ENCODE measurements around the gene TBX21. TPM values are rescaled to one million over a fixed set of nuclear protein-coding genes. Genes with fewer than 3 reads are reported as not detected.
A peak's percentile ranks its signal among the peaks of the same experiment; 100 is the strongest.
"Not testable (repeated sequence)": the region's sequence is repeated elsewhere in the genome, so short reads cannot be mapped to it uniquely, and the experiment has no call there.

TBX21 gene
- total RNA-seq, 2 donors from 2014 or later = 0.34 to 0.56 TPM

DNA sequence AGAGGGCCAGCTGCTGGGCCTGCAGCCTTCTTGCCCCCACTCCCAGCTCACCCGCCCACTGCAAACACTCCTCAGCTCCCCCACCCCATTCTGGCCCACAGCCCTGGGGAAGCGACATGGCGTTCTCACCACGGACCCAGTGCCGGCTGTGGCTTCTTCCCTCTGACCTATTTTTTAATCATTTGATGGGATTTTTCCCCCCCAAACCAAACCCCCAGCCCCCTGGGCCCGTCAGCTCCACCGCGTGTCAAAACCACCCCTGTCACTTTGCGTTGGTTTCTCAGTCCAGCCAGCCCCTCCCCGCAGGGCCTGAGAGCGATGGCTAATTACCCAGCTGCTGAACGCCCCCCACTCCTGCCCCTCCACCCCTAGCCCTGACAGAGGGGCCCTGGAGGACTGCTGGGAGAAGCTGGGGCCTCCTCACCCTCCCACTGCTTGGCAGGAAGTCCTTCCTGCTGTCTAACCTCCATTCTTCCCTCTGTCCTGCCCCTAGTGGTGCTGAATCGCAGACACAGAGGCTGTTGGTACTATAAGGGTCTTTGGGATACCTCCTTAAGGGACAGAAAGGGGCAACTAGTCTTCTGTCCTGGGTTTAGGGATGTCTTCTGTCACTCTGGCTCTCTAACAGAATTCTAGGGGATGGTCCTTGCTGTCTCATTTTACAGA, 7.5 kb upstream of the TBX21 start:
- DNase-seq (no peak), ATAC-seq (no peak)
- intact Hi-C loops (cut with DNase I, micrococcal nuclease) = no loop called here

DNA sequence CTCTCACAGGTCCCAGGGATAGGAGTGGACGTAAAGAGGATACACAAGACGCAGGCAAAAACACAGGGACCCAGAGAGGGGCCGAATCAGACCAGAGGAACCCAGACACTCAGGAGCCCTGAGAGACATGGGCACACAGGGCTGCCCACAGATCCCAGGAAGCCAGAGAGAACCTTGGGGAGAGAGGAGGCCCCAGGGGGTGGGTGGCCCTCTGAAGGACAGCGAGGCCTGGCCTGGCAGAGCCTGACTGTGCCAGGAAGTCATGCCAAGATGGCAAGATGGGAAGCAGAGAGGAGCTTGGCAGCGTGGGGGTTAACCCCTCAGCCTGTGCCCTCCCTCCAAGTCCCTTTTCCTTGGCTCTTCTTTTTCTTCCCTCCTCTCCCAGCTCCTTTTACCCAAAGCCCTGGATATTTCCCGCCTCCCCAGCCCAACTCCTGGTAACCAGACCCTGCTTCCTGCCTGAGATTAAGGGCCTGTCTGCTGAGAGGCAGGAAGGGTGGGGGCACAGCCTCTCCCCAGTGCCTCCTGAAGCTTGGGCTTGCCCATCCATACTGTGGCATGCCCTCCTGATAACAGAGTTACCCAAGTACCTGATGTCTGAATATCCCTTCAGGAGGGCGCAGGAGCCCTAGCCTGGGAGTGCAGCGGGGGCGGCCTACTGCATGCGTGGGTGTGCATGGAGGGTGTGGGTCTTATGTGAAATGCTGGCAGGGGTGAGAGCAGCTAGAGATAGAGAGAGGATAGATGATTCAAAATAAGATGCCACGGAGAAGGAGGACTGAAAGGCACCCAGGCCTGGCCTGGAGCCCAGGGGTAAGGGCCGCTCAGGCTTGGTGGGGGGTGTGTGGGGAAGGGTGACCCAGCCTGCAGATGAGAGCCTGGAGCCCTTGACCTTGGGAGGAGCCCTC, 6.0 kb upstream of the TBX21 start:
- ATAC-seq (no peak), DNase-seq (no peak)
- intact Hi-C loops (cut with DNase I, micrococcal nuclease) = no loop called here

DNA sequence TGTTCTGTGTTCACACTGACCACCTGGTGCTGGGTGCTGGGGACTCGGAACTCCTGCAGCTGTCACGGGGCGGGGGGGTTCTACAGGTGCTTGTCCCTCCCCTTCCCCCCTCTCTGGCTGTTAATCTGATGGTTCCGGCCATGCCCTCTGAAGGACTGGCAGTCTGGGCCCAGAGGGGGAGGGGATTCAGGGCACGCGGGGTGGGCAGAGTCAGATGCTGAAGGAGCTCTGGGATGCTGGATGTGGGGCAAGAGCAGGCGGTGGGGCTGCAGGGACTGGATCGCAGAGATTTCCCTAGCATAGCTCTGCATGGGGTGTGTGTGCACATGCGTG, 5.4 kb upstream of the TBX21 start:
- DNase-seq (no peak), ATAC-seq (no peak)
- intact Hi-C loops (cut with DNase I, micrococcal nuclease) = no loop called here

DNA sequence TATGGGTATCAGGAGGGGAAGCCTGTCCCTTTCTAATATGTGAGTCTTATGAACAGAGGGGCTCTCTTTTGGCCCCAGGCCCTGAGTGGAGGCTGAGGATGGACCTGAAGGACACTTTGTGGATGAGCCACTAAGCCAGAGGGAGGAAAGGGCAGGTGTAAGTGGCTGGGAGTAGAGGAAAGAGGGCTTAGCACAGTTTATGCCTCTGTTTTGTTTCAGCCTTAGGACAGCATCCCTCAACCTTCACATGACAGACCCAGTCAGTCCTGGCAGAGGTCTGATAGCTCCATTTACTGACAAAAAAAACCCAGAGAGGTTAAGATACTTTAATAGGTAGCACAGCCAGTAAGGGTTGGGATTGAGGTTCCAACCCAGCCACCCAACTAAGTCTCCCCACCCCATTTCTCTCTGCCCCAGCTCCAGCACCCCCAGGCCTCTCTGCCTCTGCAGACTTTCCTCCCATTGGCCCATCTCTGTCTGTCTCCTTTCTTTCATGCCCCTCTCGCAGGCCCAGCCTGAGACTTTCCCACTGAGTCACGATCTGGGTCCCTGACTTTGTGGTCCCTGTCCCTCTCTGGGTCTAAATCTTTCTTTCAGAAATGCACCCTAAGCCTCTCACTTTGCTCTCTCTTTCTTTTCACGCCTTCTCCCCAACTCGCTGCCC, 4.7 kb upstream of the TBX21 start:
- DNase-seq (no peak), ATAC-seq (no peak)
- intact Hi-C loops (cut with DNase I, micrococcal nuclease) = no loop called here

DNA sequence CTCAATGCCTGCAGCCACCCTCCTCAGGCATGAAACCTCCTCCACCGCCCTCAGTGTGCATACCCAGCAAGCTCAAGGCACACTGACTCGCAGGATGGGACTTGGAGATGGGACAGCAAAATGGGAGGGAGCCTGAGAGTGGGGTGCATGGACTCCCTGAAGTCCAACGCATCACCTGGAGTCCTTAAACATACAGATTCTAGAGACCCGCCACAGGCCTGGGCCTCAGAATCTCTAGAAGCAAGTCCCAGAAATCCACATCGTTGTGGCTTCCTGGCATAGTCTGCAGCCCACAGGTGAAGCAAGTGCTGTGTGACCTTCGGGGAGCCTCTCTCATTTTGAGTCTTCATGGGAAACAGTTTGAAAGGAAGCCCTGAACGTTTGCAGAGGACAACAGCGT, 3.6 kb upstream of the TBX21 start:
- DNase-seq (no peak), ATAC-seq (no peak)
- intact Hi-C loops (cut with DNase I, micrococcal nuclease) = no loop called here

DNA sequence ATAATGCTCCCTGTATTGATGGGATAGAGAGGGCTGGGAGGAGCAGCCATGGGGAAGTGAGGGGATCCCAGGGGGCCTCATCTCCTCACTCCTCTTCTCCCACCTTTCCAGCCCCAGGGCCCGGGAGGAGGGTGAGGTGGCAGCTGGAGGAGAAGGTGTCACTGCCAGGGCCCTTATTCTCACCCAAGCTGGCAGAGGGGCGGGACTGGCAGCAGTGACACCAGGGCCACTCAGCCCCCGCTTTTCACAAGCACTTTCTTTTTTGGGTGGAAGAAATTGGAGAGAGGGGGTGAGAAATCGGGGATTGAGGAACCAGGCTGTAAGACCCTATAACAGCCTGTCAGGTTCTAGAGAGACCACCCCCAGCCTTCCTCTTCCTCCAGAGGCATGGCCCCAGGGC, 2.4 kb upstream of the TBX21 start:
- intact Hi-C loops (cut with DNase I, micrococcal nuclease) = no loop called here
- DNase-seq = no peak
- no peak for ATAC-seq

DNA sequence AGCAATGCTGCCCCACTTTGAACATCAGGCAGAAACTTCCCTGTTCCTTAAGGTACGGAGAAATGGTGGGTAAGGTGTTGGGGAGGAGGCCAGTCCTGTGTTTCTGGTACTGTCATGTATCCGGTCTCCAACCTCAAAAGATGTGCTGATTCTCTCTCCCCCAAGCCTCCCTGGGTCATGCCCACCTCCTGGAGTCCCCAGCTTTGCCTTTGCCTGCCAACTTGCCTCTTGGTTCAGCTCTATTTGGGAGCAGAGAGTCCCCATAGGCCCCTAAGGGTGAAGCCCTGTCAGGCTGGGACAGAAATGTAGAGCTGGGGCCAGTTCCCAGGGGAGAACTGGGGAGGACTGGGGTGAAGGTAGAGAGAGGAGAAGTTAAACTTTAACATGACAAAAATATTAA, 1.6 kb upstream of the TBX21 start:
- intact Hi-C loops (cut with DNase I, micrococcal nuclease) = no loop called here
- ATAC-seq = no peak
- DNase-seq = no peak

DNA sequence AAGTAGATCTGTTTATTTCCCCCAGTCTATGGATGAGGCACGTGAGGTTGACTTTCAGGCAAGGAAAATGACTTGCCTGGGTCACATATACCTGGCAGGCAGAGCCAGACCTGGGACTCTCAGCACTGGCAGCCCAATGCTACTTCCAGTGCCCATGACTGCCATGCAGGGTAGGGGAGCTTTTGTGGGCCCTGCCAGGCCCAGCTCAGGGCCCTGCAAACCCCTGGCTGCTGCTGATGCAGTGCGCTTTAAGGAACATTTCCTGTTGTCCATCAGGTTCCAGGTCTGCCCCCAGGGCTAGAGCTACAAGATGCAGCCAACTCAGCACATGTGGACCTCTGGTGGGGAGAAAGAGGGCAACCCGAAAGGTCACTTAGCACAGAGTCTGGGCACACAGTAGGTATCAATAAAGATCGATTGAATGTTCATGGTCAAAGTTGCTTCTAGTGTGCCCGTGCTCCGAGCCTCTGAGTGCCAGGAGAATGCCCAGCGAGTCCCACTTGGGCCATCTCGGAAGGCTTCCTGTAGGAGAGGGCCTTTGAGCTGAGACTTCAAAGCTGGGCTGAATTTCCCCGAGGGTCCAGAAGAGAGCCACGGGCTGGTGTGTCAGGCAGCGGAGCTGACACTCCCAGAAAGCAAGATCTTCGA, 513 bp upstream of the TBX21 start:
- DNase-seq (no peak), ATAC-seq (no peak)
- intact Hi-C loops (cut with DNase I, micrococcal nuclease) = no loop called here

DNA sequence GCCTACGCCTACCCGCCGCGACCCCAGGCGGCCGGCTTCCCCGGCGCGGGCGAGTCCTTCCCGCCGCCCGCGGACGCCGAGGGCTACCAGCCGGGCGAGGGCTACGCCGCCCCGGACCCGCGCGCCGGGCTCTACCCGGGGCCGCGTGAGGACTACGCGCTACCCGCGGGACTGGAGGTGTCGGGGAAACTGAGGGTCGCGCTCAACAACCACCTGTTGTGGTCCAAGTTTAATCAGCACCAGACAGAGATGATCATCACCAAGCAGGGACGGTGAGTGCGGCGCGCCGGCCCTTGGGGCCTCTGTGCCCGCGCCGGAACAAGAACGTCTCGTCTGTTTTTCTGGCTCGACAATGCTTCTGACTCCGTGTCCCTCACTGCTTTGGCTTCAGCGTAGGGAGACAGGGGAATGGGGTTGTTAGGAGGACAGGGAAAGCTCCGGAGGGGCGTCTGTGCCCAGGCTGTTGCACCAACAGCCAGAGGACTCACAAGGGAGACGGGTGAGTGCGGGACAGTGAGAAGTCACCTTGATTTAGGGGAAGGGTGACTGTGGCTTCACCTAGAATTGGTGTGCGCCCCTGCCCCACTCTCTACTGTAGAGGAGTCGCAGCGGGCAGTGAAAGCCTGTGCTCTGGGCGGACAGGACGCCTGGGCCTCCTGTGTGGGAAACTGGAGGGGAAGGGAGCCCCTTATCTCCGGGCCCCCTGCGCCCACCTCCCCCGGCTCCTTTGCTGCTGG, 806 bp downstream of the TBX21 start:
- intact Hi-C loops (cut with DNase I, micrococcal nuclease) = no loop called here
- ATAC-seq (peak; percentile 26), DNase-seq (no peak)

DNA sequence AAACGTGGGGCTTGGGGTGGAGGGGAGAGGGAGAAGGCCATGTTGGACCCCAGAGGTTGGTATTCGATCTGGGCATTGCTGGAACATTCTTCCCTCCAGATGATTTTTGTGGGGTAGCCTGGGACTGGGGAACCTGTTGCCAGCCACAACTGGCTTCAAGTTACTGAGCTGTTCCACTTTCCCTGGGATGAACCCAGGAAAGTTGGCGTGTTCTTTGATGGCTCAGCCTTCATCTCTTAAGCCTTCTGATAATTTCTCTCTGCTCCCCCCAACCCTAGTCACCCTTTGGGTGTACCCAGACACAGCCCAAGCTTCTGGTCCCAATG, 2.1 kb downstream of the TBX21 start:
- intact Hi-C loops (cut with DNase I, micrococcal nuclease) = no loop called here

DNA sequence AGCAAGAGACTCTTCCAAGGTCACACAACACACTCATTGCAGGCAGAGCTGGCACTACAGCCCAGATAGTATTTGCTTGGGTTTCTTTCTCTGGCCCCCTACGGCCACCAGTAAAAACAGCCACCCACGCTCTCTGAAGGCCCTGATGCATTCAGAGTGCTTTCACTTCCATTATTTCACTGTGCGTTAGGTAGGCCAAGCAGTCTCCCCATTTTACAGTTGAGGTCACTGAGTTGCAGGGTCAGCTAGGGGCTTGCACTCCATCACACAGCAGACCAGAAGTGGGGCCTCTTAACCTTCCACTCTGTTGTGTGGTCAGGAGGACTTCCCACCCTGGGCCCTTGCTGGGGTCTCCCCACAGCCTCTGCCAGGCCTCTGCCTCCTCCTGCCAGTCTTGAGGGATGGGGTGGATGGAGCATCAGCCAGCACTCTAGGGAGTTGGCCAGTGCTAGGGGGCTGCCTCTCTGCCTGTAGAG, 2.5 kb downstream of the TBX21 start:
- intact Hi-C loops (cut with DNase I, micrococcal nuclease) = no loop called here
- DNase-seq (no peak), ATAC-seq (no peak)

More for the DNA sequence above, 2.1 kb downstream of the TBX21 start:
- ATAC-seq (no peak), DNase-seq (no peak)

DNA sequence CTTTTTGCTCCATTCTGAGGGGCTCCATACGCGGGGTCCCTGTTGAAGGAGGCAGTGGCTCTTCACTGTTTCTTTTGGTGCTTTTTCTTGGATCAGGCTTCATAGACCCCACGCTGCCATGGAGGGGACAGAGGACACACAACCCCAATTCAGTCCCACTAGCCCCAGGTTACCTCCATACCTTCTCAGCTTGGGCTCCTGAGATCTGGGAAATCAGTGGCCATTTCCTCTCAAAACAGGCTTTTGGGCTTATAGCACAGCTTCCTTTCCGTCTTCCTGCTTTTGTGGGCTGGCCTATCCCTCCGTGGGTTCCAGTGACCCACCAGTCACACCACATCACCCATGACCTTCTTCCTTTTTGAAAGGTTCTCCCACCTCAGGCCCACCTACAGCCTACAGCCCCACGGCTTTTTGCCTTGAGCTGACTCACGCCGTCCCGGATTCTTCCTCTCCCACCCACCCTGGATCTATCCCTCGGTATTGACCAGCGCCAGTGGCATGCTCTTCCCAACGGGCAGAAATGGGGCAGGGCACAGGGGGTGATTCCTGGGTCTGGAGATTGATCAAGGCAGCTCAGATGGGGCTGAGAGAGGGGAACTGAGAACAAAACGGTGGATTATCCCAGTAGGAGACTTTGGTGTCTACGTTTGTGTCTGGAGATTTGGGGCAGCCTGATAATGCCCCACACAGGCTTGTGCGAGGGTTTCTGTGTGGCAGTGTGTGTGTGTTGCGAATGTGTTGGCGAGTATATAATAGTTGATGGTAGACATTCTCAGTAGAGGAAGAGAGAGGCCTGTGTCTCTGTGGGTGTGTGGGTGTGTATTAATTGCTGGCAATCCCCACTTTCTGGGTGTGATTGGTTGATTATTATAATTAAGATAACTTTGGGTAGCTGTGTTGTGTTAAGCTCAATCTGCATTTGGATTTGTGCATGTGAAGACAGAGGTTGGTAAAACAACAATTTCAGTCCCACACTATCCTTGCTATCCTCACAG, 3.8 kb downstream of the TBX21 start:
- ATAC-seq (no peak), DNase-seq (no peak)

DNA sequence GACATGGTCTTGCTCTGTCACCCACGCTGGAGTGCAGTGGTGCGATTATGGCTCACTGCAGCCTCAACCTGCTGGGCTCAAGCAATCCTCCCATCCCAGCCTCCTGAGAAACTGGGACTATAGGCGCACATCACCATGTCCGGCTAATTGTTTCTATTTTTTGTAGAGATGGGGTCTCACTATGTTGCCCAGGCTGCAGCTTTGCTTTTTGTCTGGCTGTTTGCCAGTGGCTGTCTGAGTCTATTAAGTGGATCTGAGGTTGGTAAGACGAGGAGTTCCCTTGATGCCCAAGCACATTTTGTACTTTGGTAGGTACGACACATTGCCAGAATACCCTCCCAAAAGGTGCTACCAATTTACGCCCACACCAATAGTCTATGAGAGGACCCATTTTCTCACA, 5.1 kb downstream of the TBX21 start:
- no peak for DNase-seq
- ATAC-seq = no peak
- intact Hi-C loops (cut with DNase I, micrococcal nuclease) = no loop called here

More for the DNA sequence above, 3.8 kb downstream of the TBX21 start:
- intact Hi-C loops (cut with DNase I, micrococcal nuclease) = no loop called here

DNA sequence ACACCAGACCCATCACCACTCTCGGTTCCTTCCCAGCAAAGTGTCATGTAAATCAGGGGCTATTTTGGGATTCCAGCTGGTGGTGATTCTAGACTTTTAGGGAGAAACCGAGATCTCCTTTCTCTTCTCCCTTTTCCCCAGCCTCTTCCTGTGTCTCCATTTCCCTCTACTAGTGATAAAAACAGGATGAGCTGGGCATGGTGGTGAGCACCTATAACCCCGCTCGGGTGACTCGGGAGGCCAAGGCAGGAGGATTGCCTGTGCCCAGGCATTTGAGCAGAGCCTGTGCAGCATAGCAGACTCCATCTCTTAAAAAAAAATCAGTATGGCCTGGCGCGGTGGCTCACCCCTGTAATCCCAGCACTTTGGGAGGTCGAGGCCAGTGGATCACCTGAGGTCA, 6.1 kb downstream of the TBX21 start:
- intact Hi-C loops (cut with DNase I, micrococcal nuclease) = no loop called here
- DNase-seq = no peak
- no peak for ATAC-seq

DNA sequence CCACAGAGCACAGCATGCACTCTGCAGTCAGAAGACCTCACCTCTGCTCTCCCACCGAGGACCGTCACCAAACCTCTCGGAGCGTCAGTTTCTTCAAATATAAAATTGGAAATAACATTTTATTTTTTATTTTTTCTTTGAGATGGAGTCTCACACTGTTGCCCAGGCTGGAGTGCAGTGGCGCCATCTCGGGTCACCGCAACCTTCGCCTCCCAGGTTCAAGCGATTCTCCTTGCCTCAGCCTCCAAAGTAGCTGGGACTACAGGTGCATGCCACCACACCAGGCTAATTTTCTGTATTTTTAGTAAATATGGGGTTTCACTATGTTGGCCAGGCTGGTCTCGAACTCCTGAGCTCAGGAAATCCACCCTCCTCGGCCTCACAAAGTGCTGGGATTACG, 6.9 kb downstream of the TBX21 start:
- intact Hi-C loops (cut with DNase I, micrococcal nuclease); DNase-seq; ATAC-seq: not testable (repeated sequence)

DNA sequence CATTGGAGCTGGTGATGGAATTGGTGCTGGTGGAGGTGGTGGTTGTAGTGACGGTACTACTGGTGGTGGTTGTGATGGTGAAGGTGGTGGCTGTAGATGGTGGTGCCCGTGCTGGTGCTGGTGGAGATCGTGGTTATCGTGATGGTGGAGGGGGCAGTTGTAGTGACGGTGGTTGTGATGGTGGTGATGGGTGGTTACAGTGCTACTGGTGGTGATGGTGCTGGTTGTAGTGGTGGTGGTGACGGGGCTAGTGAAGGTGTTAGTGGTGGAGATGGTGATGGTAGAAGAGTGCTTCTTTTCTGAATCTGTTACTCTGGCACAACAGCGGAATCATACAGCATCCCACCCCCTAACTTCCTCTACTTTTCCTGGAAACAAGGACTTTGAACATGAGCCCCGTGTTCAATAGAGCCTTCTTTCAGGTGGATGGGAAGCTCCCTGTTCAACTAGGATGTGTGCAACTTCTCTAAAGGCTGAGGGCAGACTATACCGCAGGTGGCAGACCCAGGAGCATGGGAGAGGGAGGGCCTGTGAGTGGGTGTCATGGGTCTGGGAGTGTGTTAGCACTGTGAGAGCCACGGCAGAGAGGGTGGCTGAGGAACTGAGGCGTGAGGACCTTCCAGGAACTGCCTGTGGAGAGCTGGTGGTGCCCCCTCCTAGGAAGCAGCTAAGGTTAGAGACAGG, 8.2 kb downstream of the TBX21 start:
- ATAC-seq (no peak), DNase-seq (no peak)
- intact Hi-C loops (cut with DNase I, micrococcal nuclease) = no loop called here

DNA sequence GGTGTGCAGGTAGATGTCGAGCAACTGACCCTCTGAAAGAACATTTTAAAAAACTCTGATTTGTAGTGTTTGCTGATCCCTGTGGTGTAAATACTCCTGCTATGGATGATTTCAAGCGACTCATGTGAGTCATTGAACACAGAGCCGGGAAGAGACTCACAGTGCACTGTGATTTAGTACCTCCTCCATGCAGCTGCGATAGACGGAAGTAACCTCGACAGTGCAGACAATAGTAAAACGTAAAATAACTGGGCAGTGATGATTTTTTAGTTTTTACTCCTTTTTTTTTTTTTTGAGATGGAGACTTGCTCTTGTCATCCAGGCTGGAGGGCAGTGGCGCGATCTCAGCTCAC, 8.7 kb downstream of the TBX21 start:
- DNase-seq (no peak), ATAC-seq (no peak)
- intact Hi-C loops (cut with DNase I, micrococcal nuclease) = no loop called here

Measured in left colon (tissue), 2 donors.